ENCODE data around the gene FNDC3B. TPM values are rescaled to one million over a fixed set of nuclear protein-coding genes. Genes with fewer than 3 reads are reported as not detected.

Gene FNDC3B
- total and polyA plus RNA-seq, 9 of the 15 experiments (the other 6 are each of a cell fraction or from before 2014, with no cell fraction given): 7.0 to 35.8 (median 16.2) TPM

DNA sequence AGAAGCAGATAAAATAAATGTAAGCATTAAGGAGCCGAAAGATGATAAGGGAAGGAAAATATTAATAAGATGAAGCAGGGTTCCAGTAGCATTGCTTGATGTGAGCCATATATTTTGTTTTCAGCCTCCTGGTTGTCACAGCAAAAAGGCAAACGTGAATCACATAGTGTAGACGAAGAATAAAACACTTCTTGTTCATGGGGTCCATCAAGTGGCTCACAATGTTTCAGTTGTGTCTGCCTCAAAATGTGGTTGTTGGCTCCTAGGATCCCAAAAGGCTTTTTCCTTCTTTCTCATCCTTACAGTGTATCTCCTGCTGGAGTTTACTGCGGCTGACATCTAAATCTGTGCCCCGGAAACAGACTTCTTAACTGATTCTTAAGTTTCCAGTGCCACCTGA, 213.8 kb downstream of the FNDC3B start:
- no peaks in the 10 kb centered on the region for H3K27me3 ChIP-seq (ENCODE audit: control insufficient read depth in 2 of 2, insufficient read depth in 2 of 2, low read length in 2 of 2)
- ATAC-seq (no peak), FAIRE-seq (peak; percentile 11), DNase-seq (ENCODE audit: extremely low read depth in 1 of 4, low spot score in 3 of 4) (no peak)
- H3K36me3 ChIP-seq (ENCODE audit: control insufficient read depth, insufficient read depth, low read length): peaks cover 48% of the 10 kb centered on the region
- no peak overlapping the region for H2AFZ ChIP-seq (ENCODE audit: low read depth, low read length)
- H3K79me2 ChIP-seq (ENCODE audit: control insufficient read depth, insufficient read depth, low read length): no peaks in the 10 kb centered on the region
- no peaks in the 10 kb centered on the region; a peak in 1 of 5 replicates for H3K4me1 ChIP-seq (replicated peaks in 1 of 2; ENCODE audit: control insufficient read depth in 2 of 2, insufficient read depth in 2 of 2, low read length in 2 of 2)
- in situ Hi-C loops (cut with MboI): no loop called here
- no peaks in the 10 kb centered on the region for H3K9me1 ChIP-seq (ENCODE audit: control insufficient read depth, insufficient read depth, low read length)
- no peaks in the 10 kb centered on the region for H4K20me1 ChIP-seq (replicated peaks; ENCODE audit: control insufficient read depth, insufficient read depth, low read length)
- H3K9ac ChIP-seq (ENCODE audit: insufficient read depth in 1 of 2, low read depth in 2 of 2, low read length in 2 of 2): no peak overlapping the region
- no TSS peak for BruUV-seq (replicated peaks)
- CTCF ChIA-PET (ENCODE audit: low intra/inter-chr PET ratio): no interaction called here
- POLR2A ChIA-PET: no interaction called here
- H3K4me3 ChIP-seq: no peak overlapping the region
- H3K4me2 ChIP-seq (ENCODE audit: insufficient read depth, low read length): no peak overlapping the region
- 86% methylated on average over 5 of the region's 5 CpGs for WGBS (ENCODE audit: insufficient coverage, low coverage, missing lambda C conversion rate)
- intact Hi-C loops (cut with micrococcal nuclease): no loop called here
- no peaks in the 10 kb centered on the region for H3K9me3 ChIP-seq (replicated peaks; ENCODE audit: control insufficient read depth, insufficient read depth, low read depth, low read length)
- no peak overlapping the region for H3K27ac ChIP-seq (ENCODE audit: extremely low read depth, low read depth, low read length)
- TF ChIP-seq, protein P1, sequence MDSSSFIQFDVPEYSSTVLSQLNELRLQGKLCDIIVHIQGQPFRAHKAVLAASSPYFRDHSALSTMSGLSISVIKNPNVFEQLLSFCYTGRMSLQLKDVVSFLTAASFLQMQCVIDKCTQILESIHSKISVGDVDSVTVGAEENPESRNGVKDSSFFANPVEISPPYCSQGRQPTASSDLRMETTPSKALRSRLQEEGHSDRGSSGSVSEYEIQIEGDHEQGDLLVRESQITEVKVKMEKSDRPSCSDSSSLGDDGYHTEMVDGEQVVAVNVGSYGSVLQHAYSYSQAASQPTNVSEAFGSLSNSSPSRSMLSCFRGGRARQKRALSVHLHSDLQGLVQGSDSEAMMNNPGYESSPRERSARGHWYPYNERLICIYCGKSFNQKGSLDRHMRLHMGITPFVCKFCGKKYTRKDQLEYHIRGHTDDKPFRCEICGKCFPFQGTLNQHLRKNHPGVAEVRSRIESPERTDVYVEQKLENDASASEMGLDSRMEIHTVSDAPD (CRISPR knock-in tag; IDR thresholded peaks at IDR 0.05): no peak
- TF ChIP-seq SNRNP70 (optimal IDR thresholded peaks at IDR 0.05; ENCODE audit: low read depth, low read length) (no peak), XRCC4 (IDR thresholded peaks at IDR 0.05; ENCODE audit: extremely low read depth, insufficient read depth, insufficient read length) (no peak), HDGF (IDR thresholded peaks at IDR 0.05) (no peak), NELFE (IDR thresholded peaks at IDR 0.05; ENCODE audit: insufficient read depth, insufficient read length) (no peak), ZBTB17 (CRISPR knock-in tag; IDR thresholded peaks at IDR 0.05) (no peak), ZNF75A (CRISPR knock-in tag; IDR thresholded peaks at IDR 0.05) (no peak), BRD9 (IDR thresholded peaks at IDR 0.05; ENCODE audit: low read depth, partially characterized antibody) (no peak), TEAD4 (IDR thresholded peaks at IDR 0.05; ENCODE audit: low read length) (no peak), TEAD4 (CRISPR knock-in tag; IDR thresholded peaks at IDR 0.05; ENCODE audit: borderline replicate concordance) (no peak), ZNF282 (CRISPR knock-in tag; IDR thresholded peaks at IDR 0.05) (no peak), ZNF830 (CRISPR knock-in tag; IDR thresholded peaks at IDR 0.05) (no peak), SREBF1 (IDR thresholded peaks at IDR 0.05; ENCODE audit: borderline replicate concordance, low read depth, low read length) (no peak), ZNF121 (CRISPR knock-in tag; conservative IDR thresholded peaks at IDR 0.05) (no peak), SIRT6 (IDR thresholded peaks at IDR 0.05; ENCODE audit: low read depth, low read length) (no peak)
- TF ChIP-seq, protein P2, sequence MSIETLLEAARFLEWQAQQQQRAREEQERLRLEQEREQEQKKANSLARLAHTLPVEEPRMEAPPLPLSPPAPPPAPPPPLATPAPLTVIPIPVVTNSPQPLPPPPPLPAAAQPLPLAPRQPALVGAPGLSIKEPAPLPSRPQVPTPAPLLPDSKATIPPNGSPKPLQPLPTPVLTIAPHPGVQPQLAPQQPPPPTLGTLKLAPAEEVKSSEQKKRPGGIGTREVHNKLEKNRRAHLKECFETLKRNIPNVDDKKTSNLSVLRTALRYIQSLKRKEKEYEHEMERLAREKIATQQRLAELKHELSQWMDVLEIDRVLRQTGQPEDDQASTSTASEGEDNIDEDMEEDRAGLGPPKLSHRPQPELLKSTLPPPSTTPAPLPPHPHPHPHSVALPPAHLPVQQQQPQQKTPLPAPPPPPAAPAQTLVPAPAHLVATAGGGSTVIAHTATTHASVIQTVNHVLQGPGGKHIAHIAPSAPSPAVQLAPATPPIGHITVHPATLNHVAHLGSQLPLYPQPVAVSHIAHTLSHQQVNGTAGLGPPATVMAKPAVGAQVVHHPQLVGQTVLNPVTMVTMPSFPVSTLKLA (conservative IDR thresholded peaks at IDR 0.05): no peak
- TF ChIP-seq, protein P3, sequence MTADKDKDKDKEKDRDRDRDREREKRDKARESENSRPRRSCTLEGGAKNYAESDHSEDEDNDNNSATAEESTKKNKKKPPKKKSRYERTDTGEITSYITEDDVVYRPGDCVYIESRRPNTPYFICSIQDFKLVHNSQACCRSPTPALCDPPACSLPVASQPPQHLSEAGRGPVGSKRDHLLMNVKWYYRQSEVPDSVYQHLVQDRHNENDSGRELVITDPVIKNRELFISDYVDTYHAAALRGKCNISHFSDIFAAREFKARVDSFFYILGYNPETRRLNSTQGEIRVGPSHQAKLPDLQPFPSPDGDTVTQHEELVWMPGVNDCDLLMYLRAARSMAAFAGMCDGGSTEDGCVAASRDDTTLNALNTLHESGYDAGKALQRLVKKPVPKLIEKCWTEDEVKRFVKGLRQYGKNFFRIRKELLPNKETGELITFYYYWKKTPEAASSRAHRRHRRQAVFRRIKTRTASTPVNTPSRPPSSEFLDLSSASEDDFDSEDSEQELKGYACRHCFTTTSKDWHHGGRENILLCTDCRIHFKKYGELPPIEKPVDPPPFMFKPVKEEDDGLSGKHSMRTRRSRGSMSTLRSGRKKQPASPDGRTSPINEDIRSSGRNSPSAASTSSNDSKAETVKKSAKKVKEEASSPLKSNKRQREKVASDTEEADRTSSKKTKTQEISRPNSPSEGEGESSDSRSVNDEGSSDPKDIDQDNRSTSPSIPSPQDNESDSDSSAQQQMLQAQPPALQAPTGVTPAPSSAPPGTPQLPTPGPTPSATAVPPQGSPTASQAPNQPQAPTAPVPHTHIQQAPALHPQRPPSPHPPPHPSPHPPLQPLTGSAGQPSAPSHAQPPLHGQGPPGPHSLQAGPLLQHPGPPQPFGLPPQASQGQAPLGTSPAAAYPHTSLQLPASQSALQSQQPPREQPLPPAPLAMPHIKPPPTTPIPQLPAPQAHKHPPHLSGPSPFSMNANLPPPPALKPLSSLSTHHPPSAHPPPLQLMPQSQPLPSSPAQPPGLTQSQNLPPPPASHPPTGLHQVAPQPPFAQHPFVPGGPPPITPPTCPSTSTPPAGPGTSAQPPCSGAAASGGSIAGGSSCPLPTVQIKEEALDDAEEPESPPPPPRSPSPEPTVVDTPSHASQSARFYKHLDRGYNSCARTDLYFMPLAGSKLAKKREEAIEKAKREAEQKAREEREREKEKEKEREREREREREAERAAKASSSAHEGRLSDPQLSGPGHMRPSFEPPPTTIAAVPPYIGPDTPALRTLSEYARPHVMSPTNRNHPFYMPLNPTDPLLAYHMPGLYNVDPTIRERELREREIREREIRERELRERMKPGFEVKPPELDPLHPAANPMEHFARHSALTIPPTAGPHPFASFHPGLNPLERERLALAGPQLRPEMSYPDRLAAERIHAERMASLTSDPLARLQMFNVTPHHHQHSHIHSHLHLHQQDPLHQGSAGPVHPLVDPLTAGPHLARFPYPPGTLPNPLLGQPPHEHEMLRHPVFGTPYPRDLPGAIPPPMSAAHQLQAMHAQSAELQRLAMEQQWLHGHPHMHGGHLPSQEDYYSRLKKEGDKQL (CRISPR knock-in tag; IDR thresholded peaks at IDR 0.05; ENCODE audit: borderline replicate concordance): no peak
